Measurements from ENCODE around the gene TTC19.
"Not testable (repeated sequence)": the region's sequence is repeated elsewhere in the genome, so short reads cannot be mapped to it uniquely, and the experiment has no call there.

The TTC19 gene

DNA sequence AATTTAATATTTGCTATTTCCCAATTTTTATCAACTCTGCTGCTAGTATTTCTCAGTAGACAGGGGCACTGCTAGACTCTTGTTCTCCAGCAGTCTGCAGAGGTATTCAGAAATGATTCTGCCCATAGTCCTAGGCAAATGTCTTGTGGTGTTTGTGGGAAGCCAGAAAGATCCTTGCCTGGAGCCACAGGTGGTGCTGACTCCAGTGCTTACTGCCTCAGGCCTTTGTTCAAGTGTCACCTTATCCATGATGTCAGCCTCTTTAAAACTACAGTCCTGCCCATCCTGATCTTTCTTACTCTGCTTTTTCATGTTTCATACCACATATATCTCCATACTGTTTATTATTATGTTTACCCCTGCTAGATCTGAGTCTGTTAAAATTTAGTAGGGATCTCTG, 26.6 kb upstream of the TTC19 start:
- DNase-seq, result no peak

DNA sequence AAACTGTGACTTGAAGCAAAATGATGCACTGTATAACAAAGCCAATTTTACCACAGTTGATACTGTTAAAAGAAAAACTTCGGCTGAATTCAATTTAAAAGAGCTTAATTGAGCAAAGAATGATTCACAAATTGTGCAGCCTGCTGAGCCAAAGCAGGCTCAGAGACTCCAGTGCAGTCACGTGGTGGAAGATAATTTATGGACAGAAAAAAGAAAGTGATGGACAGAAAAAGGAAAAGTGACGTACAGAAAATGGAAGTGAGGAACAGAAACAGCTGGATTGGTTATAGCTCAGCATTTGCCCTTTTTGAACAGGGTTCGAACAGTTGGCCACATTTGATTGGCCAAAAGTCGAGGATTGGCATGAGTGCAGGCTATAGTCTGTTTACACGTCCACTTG, 25.8 kb upstream of the TTC19 start:
- DNase-seq, result no peak

DNA sequence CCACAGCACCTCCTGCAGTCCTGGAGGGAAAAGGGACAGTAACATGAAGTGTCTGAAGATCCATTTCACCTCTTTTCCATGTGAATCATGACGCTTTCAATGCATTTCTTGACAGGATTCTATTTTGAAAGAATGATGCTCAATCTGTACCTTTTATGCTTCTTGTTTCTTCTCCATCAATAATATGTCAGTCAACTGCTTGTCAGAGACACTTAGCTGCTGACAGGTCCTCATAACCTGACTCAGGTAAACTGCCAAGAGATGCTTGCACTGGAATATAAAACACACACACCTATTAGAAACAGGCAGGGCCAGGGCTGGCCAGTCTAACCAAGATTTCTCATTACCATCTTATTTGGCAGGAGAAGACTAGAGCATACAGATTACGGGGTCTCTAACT, 21.7 kb upstream of the TTC19 start:
- DNase-seq, result no peak

DNA sequence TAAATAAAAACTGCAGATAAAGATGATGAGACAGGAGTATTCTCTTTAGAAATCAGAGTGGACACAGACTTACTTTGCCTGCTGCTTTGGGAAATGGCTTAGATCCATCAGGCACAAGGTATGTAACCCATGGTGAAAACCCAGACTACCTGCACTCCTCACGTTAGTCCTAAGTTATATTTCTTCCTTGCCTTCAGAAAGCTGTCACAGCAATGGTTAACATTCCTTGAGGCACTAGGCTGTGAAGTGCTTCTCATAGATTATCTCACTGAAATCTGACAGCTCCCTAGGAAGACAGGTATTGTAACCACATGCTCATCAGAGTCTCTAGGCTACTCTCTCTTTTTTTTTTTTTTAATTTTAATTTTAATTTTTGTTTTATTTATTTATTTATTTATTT, 21.0 kb upstream of the TTC19 start:
- DNase-seq, result no peak

DNA sequence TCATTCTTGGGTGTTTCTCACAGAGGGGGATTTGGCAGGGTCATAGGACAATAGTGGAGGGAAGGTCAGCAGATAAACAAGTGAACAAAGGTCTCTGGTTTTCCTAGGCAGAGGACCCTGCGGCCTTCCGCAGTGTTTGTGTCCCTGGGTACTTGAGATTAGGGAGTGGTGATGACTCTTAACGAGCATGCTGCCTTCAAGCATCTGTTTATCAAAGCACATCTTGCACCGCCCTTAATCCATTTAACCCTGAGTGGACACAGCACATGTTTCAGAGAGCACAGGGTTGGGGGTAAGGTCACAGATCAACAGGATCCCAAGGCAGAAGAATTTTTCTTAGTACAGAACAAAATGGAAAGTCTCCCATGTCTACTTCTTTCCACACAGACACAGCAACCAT, 20.6 kb upstream of the TTC19 start:
- DNase-seq, result not testable (repeated sequence)

DNA sequence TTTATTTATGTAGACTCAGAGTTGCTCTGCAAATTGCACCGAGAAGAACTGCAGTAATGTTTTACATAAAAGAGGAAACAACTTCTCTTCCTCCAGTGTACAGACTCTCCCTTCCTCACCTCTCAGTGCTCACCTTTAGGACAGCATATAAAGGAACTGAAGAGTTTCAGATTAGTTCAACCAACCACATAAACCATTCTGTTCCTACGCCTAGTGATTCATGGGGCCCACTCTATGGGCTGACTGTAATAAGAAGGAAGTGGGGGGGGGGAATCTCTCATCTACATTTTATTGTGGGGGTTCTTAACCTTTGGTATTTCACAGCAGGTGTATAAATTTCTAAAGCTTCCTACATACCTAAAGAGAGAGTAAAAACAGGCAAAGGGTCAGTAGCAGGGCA, 18.4 kb upstream of the TTC19 start:
- no peak for DNase-seq

DNA sequence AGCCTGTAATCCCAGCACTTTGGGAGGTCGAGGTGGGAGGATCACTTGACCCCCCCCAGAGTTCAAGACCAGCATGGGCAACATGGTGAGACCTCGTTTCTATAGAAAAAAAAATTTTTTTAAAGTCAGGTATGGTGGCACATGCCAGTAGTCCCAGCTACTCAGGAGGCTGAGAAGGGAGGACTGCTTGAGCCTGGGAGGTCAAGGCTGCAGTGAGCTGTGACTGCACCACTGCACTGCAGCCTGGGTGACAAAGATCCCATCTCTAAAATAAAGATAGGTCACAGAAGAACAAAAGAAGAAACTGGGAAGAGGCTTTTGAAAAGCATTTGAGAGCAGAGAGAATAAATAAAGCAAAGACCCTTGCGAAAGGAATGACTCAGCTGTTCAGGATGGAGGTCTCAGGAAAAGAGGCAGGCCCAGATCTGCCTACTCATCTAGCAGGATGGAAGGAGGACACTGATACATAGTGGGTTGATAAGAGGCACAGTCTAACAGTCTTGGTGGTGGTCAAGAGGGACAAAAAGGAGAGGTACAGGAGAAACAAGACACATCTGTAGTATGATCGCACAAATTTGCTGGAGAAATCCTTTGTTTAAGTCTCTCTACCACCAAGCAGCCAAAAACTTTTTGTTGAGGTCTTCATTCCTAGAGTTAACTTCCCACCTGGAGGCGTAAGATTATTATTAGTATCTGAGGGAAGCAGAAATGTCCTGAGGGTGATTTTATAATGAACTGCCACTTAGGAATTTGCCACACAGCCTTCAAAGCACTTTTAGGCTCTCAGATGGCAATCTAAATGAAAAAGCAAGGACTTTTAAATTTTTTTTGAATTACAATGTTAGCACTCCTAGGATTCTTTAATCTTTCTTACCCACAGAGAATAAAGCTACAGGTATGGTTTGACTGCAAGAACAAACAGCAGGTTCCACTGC, 17.7 kb upstream of the TTC19 start:
- no peak for DNase-seq

DNA sequence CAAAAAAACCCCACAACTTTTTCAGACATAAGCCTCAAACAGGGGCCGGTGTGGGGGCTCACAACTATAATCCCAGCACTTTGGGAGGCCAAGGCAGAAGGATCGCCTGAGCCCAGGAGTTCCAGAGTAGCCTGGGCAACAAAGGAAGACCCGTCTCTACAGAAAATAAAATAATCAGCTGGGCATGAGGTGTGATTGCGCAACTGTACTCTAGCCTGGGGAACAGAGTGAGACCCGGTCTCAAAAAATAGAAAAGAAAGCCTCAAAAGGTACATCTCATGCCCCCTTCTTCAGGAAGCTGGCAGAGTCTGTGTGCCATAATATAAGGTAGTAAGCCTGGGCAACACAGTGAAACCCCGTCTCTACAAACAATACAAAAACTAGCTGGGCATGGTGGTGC, 3.3 kb upstream of the TTC19 start:
- DNase-seq, result no peak

DNA sequence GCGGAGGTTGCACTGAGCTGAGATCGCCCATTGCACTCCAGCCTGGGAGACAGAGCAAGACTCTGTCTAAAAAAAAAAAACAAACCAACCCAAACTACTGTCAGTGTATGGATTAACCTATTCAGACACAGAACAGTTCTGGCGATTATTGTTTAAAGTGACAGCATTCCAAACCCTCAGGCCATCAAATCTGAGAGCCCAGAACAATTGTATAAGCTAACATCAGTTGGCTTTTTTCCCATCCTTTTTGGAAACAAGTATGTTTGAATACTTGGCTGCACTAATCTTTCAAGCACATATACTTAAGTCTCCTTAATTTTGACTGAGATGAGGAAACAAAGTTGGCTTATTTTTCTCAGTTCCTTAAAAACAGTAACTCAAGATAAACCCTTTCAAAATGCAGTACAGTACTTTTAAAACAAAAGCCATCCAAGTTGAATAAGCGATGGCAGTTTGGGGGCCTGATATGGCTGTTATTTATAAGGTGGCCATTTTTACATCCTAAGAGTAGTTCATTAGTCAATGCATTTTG, 1.5 kb upstream of the TTC19 start:
- no peak for DNase-seq

DNA sequence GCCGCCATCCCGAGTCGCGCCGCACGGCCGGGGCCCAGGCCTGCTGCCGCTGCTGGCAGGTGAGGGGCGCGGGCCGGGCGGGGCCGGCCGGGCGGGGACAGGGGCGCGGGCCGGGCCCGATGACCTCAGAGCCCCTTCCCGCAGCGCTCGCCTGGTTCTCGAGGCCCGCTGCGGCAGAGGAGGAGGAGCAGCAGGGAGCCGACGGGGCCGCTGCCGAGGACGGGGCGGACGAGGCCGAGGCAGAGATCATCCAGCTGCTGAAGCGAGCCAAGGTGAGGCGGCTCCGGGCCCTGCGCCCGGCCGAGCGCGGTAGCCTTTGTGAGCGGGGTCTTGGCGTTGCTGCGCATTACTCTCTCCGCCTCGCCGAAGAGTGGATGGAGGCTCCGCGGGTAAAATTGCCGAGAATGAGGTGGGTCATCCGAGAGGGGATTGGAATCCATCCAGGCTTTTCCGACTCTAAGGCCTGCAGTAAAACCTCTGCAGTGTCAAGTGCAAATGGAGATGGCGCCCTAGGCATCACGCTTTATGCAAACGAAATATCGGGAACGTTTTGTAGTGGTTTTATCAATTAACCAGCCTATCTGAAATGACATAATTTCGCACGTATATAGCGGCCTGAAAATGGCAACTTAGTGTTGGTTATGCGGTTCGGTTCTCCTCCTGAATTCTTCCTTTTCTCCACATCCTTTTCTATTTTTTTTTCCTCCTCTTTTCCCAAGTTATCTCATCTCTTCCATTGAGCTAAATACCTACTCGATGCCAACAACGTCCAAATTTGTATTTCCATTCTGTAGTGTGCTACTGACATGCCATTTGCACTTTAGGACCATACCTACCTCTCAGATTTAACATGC, 577 bp downstream of the TTC19 start:
- DNase-seq, result no peak

DNA sequence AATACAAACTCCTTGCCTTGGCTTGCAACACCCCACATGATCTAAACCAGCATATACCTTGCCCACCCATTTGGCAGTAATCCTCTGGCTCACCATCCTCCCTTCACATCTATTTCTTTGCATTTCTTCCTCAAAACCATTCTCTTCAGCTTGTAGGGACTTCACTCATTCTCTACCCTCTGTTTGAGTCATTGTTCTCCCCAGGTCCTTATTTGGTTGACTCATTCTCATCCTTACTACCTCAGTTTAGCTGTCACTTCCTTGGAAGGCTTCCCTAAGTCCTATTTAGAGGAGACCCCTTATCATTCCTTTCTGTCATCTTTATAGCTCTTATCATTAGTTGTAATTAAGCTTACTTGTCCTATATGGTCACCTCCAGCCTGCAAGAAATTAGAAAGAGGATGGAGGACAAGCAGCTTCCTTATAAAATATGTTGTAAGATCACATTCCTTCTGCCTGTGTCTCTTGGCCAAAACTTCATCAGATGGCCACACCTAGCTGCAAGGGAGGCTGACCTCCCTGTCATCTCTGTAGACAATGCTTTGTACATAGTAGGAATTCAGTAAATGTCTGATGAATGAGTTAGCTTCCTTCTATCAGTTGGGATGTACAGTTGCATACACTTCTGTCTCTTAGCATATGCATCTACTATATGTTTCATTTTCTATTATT, 1.7 kb downstream of the TTC19 start:
- DNase-seq, result no peak

DNA sequence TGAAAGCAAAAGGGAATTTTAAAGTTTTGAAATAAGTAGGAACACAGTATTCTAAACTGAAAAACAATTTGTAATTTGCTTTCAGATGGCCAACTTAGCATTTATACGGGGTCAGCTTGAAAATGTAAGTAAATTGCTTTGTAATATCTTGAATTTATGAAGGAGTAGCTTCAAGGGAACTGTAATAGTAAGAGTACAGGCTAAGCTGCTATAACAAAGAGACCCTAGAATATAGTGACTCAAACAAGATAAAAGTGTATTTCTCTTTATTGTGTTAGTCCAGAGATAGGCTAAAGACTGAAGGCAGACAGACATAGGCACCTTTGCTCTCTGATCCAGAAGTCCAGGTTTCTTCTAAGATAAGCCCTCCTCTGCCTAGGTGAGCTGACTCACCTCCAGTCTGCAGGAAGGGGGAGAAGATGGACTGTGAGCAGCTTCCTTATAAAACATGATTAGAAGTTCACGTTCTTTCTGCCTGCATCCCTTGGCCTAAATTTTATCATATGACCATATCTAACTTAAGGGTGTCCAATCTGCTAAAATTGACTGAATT, 3.2 kb downstream of the TTC19 start:
- no peak for DNase-seq

DNA sequence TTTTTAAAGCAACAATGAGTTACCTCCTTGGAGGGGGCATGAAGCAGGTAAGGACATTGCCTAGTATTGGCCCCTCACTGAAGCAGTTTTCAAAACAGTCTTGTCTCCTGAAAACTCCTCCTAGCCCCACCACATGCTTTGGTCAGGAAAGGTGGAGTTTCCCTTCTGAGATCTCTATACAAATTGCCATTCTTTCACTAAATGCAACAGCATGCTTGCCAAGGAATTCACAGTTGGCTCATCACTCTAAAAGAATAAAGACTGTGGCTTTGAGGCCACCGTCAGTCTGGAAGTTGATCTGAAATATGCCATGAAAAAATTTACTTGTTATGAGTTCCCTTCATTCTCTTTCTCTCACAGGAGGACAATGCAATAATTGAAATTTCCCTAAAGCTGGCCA, 4.2 kb downstream of the TTC19 start:
- no peak for DNase-seq

DNA sequence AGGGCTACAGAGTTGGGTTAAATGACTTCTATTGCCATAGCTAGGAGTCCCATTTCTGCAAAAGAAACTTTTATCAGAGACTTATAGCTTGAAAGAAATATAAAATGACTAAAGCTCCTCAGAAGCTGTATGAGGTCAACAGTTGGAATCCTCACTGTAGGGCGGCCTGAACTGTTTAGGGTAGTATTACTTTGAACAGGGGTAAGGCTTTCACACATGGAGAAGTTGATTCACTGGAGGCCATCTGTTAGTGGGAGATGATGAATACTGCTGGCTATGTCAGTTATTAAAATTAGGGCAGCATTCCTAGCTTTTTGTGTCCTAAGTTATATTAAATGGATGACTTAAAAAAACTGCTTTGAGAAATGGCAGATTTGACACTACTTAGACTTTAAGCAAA, 6.0 kb downstream of the TTC19 start:
- no peak for DNase-seq

DNA sequence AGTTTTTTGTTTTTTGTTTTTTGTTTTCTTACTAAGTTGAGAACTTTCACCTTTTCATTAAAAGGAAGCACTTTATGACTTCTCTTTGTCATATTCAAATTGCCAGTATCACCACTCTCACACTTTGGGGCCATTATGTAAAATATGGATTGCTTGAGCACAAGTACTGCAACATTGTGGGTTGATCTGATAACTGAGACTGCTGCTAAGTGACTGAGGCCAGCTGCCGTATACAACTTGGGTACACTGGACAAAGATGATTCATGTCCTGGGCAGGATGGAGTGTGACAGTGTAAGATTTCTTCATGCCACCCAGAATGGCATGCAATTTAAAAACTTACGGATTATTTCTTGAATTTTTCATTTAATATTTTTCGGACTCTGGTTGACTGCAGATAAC, 7.8 kb downstream of the TTC19 start:
- DNase-seq, result no peak

DNA sequence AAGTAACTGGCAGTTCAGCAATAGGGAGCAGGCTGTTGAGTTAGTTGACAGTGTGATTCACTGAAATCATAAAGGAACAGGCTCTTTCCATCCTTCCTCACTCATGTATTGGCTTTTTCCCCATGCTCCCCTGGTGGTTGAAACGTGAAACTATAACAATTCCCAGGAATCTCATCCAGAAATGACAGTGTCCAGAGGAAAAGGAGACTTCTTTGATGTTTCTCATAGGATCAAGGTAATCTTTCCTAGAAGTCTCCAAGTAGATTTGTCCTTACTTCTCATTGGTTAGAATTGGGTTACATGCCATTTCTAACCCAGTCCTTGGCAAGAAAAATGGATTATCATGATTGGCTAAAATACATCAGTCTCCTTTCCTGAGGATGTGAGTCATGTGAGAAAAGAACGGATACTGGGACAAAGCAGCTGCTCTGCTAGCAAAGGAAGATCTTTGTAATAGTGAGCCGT, 14.4 kb downstream of the TTC19 start:
- DNase-seq, result no peak

DNA sequence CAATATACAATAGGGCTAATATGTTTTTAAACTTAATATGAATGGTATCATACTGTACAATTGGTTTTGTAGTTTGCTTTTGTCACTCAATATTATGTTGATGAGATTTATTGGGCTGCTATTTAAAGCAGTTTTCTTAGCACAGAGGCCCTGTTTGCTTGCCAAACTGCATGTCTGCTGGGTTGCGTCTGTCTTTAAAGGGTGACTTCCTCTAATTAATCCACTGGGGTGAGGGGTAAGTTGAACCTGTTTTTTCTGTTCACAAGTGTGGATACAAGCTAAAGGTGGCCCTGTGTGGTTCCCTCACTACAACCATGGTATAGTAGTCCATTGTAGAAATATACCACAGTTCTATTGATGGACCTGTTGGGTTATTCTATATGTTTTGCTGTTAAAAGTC, 19.7 kb downstream of the TTC19 start:
- no peak for DNase-seq

DNA sequence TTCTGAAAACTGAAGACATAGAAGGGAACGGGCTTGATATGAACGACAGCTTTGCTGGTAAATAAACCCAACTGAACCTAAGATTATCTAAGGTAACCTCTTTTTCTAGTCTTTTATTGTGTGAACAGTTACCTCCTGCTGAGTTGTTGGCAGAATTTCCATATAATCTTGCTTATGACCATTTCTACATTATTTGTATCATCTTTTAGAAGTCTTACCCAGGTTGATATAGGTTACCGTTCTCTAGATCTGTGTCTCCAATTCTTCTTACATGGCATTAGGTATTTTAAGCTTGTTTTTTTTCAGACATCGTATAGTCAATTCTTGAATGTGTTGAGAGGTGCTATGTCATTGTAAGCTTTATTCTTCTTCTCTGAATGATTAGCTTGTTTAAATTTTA, 24.3 kb downstream of the TTC19 start:
- no peak for DNase-seq

DNA sequence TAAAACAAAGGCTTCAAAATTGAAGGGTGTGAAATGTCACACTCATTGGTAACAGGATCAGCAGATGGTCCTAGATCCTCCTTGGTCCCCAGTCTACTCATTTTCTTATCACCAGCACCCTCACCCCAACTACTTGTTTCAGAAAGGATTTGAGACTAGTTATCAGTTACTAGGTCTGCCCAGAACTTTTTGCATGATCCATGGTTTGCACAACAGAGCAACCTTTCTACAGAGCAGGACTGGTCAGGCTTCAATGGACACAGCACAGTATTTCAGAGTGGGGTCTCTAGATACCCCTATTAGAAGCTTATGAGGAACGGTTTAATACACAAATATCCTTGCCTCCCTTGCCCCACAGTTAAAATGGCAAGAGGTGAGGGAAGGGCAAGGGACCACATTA, 25.6 kb downstream of the TTC19 start:
- DNase-seq, result no peak

DNA sequence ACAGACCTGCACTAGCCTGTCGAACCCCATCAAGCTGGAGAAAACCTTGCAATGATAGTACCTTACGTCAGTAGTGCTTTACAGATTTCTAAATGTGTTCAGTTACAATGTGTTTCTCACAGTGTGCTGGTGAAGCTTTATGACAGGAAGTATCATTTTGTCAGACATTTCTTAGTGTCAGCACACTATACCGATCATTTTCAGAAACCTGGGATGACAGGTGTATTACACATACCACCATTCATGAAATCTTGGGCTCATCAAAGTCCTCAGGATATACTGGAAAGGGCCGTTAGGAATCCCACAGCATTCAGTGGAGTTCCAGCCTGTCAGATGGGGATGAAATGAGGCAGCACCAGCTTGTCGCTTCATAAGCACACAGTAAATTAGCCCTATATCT, 27.3 kb downstream of the TTC19 start:
- no peak for DNase-seq

DNA sequence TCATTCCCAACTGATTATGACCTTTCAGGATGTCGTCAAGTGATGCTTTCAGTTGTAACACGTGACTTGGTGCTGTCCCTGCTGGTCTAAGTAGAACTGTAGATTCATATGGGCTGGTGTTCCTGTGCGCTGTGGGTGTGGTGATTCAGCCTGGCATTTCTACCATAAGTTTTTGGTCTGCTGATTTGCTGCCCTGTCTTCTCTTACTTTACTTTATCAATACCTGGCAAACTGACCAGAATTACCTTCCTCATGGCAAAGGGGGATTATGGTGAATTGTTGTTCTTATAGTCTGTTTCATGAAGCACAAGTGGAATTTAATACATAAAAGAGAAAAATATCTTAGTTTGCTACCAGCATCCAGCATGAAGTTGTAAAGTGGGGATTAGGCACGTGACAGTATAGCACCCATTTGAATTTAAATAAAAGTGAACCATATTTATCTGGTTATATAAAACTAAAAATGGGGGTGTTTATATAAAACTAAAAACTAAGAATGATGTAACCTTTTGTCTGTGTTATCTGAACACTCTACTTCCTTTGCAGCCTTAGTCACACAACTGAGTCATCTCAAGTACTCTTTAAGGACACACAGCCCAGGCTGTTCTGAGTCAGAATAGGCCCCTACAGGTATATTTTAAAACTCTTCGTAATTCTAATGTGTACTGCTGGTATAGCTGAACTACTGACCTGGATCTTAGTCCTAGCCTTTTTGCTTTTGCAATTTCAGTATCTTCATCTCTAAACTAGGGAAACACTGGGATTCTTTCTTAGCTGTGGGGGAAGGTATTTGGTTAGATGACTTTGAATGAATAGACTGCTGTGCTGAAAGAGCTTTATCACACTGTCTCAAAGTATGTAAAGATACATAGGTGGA, 28.3 kb downstream of the TTC19 start:
- DNase-seq, result no peak

Measured in hippocampal formation (tissue), 2 donors.